NCI-H524 (cell line): Measurements from ENCODE around the gene EGFL7.

Source experiments
- DNase-seq, 2 experiments: peaks; one replicate each; lab custom pipeline; 2025; lab: John Stamatoyannopoulos, UW

Gene EGFL7

GRCh38 chr9:136644593-136645351 lies 17.9 kb upstream of the EGFL7 start:
- no peak for DNase-seq

GRCh38 chr9:136645352-136645902 lies 17.3 kb upstream of the EGFL7 start:
- DNase-seq, result no peak

GRCh38 chr9:136645903-136646754 lies 16.6 kb upstream of the EGFL7 start:
- no peak for DNase-seq

- no peak for DNase-seq
Measured at GRCh38 chr9:136646827-136647711, 15.6 kb upstream of the EGFL7 start.

GRCh38 chr9:136648751-136649150 lies 14.0 kb upstream of the EGFL7 start:
- DNase-seq, result peak in 1 of 2 experiments; percentile 69

GRCh38 chr9:136650021-136650420 lies 12.7 kb upstream of the EGFL7 start:
- no peak for DNase-seq

GRCh38 chr9:136650648-136651047 lies 12.1 kb upstream of the EGFL7 start:
- DNase-seq, result no peak

DNA sequence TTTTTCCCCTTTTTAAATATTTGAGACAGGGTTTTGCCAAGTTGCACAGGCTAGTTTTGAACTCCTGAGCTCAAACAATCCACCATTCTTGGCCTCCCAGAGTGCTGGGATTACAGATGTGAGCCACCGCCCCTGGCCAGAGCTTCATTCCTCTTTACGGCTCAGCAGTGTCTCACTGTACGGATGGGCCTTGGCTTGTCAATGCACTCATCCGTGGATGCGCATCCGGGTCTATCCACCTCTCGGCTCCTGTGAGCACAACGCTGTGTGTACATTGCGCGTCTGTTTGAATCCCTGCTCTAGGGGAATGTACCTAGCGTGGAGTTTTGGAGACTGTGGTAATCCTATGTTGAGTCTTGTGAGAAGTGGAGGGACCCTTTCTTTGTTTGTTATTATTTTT lies 10.9 kb upstream of the EGFL7 start:
- no peak for DNase-seq

- no peak for DNase-seq
Measured at GRCh38 chr9:136653323-136654079, 9.2 kb upstream of the EGFL7 start.

DNA sequence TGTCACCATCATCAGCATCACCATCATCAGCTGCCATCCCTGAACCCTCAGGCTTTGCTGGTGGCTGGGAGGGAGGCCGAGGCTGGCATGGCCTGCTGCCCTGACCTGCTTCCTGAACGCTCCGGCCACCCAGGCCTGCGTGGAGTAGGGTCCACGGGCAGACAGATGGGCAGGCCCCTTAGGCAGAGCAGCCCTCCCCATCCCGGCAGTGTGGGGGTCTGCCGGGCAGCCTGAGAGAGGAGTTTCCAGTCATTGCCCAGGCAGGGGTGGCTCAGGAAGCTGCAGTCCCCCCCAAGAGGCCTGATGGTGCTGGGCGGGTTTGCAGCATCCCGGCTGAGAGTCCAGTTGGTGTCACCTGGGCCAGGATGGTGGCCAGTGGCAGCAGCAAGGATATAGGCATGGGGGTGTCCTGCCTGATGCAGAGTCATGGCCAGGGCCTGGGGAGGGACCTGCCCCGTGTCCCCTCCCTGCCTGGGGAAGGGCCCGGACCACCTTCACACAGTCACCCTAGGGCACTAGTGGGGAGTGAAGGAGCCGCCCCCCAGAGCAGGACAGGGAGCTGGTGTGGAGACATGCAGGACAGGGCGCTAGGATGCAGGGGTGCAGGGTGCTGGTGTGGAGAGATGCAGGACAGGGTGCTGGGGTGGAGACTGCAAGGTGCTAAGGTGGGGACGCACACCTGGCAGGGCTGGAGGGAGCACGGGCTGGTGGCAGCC lies 7.7 kb upstream of the EGFL7 start:
- DNase-seq, result no peak

DNA sequence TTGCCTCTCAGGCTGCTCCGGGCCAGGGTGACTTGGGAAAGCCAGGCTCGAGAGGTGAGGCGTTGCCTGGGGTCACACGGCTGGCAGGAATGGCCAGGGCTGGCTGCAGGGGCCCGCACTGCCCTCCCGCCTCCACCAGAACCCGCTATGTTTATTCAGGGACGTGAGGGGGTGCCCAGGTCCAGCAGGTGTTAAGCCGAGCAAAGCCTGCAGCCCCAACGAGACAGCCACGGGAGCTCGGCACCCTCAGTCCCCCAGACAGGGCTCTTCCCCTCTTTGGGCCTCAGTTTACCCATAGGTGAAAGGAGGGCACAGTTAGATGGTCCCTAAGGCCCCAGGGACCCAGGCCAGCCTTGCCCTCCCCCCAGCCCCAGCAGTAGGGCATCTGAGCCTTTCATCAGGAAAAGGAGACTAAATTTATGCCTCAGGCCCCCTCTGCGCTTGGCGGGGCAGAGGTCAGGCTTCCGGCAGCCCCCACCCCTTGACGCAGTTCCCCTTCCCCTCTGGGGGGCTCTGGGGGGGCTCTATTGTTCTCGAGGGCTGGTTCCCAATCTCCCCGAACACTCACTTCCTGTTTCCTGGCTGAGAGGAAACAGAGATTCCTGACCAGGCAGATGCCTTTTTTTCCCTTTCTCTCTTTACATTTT lies 7.1 kb upstream of the EGFL7 start:
- DNase-seq, result no peak

GRCh38 chr9:136656183-136656738 lies 6.5 kb upstream of the EGFL7 start:
- DNase-seq, result no peak

DNA sequence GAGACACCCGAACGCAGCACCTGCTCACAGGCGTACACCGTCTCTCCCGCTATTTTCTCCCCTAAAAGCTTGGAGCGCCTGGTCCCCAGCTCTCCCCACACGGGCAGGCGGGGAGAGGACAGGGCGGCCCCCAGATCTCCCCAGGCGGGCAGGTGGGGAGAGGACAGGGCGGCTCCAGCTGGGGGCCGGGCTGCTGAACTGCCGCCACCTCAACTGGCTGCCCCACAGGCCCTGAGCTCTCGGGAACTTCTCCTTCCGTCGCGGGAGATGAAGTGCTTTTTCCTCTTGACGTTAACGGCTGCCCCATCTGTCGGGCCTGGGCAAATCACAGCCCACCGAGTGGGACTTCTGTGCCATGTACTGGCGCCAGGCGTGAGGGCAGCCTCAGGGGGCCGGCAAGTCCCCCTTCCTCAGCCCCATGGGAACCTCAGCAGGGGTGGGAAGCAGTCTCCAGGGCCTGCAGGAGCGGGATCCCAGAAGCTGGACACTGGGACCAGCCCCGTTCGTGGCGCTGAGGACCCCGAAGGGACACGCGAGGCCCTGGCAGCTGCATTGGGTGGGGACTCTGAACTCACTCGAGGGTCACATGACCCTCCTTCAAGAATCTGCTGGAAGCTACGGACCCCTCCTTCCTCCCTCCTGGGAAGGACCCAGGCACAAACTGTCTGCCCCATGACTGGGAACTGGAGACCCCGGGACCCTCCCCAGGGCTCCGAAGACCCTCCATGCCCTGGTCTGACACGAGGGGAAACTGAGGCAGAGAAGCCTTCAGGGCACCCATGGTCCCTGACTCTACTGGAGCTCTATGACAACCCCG lies 5.7 kb upstream of the EGFL7 start:
- peak; percentile 74 to 88 for DNase-seq

DNA sequence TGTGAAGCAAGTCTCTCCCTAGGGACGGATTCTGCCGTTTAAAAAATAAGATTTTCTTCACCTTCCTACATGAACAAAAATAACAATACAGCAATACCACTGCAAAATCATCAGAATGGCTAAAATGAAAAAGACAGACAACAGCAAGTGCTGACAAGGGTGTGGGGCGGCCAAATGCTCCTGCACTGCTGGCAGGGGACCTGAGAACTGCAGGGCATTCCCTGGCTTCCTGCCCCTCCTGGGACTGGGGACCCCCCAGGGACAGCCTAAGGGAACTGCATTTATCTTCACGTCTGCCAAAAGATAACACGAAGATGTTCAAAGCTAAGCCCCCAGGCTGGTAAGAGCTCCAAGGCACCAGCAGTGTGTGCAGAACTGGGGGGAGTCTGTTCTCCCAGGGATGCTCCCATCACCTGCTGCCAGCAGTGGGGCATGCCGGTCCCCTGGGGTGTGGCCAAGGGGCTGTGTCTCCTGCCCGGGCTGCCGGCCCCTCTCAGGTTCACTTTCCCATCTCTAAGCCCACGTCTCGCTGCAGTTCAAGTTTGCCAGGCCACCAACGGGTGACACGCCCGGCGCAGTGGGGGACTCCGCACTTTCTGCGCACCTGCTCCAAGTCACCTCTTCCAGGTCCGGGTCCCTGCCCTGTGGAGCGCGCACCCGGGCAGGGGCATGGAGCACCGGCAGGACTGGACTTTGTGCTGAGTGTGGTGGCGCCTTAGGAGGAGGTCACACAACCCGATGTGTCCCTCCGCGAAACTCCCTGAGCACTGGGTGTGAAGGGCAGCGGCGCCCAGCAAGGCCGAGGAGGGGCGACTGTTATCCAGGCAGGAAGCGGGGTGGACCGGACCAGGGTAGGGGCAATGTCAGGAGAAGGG lies 4.5 kb upstream of the EGFL7 start:
- DNase-seq, result no peak

DNA sequence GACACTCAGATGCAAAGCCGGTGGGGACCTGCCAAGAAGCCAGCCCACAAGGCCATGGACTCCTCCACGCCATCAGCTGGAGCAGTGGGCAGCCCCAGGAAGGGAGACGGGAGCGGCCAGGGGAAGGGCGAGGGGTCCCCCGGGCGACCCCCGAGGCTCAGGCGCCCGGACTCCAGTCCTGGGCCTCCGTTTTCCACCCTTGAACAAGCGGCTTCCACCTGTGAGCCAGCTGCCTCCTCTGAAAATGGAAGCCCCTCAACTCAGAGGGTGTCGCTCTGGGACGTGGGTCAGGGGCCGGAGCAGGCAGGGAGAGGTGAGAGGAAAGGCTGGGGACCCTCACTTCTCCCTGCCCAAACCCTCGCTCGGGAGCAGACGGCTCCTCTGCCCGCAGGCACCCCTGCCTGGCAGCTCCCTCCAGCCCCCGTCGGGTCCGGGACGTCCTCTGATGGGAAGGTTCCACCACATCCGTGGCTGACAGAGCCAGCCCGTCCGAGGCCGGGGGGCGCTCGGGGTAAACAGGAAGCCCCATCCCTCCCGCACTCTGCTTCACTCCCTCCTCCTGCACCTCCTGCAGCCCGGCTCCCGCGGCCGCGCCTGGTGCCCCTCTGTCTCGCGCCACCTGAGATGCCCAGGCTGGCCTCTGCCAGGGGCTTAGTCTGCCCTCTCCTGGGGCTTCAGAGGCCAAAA lies 3.7 kb upstream of the EGFL7 start:
- DNase-seq, result no peak

GRCh38 chr9:136659861-136660784 lies 2.6 kb upstream of the EGFL7 start:
- DNase-seq, result no peak
